Stimulated activated CD8-positive, alpha-beta memory T cell treated with anti-CD3 and anti-CD28 coated beads, Interleukin-4, amount 100 ng/mL, for 4 hours (primary cell): ENCODE data around the gene ATXN2.

Experiments
- DNase-seq, 2 donors: peaks; one replicate each; pipeline ENCODE4 v3.0.0-alpha.2; 2020; ENCODE audit warnings: low read depth in 2 of 2, low spot score in 1 of 2

Gene ATXN2

DNA sequence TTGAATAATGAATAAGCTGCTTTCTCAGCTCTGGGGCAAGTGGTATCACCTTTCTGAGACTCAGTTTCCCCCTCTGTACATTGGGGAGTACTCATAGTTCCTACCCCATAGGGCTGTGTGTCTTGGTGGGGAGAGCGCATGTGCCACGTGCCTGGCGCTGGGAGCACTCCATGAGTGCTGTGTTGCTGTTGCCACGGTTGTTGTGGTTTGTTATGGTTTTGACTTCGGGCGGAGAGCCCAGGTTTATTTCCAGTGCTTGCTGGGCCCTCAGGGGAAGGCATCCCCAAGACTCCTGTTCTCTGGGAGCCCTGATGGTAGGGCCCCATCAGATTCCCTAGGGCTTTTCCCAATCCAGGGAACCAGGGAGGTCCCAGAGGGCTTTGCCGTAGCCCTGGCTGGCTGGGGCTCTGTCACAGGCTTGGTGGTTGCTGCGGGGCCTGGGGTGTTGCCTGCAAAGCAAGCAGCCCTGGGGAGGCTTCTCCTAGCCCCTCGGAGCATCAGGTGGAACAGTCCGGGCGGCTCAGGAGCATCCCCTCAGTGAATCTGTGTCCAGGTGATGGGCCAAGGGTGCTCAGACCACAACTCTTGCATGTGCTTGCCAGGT lies 174.8 kb downstream of the ATXN2 start:
- no peak for DNase-seq

DNA sequence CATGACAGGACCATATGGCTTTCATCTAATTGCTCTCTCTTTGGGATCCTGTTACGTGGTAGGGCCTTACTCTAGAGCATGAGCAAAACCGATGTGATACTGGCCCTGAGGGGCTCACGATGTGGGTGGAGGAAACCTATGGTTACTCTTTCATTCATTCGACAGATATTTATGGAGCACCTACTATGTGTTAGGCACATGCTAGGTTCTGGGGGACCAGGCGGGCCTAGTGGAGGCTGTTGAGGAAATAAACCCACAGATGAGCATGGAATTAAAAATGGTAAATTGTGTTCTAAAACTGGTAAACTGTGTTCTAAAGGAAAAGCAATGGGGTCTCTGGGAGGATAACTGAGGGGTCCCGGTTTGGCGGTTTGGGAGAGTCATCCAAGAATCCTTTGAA lies 178.6 kb downstream of the ATXN2 start:
- DNase-seq, result no peak

DNA sequence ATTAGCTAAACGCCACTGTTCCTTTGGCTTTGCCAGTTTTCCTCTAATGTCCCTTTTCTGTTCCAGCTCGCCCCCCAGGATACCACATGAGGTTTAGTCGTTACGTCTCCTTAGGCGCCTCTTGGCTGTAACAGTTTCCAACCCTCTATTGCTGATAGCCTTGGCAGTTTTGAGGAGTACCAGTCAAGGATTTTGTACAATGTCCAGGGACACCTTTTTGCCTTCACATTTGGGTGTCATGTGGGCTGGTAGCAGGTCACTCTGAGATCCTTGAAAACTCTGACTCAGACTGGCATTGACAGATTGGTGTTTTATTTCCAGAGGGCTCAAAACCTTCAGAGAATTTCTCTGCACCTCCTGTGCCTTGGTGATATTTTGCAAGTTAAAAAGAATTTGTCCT lies 179.3 kb downstream of the ATXN2 start:
- no peak for DNase-seq

DNA sequence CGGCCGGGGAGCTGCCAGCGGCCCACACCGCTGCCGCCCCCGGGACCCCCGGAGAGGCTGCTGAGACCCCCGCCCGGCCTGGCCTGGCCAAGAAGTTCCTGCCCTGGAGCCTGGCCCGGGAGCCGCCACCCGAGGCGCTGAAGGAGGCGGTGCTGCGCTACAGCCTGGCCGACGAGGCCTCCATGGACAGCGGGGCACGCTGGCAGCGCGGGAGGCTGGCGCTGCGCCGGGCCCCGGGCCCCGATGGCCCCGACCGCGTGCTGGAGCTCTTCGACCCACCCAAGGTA lies 180.6 kb downstream of the ATXN2 start:
- DNase-seq, result no peak

DNA sequence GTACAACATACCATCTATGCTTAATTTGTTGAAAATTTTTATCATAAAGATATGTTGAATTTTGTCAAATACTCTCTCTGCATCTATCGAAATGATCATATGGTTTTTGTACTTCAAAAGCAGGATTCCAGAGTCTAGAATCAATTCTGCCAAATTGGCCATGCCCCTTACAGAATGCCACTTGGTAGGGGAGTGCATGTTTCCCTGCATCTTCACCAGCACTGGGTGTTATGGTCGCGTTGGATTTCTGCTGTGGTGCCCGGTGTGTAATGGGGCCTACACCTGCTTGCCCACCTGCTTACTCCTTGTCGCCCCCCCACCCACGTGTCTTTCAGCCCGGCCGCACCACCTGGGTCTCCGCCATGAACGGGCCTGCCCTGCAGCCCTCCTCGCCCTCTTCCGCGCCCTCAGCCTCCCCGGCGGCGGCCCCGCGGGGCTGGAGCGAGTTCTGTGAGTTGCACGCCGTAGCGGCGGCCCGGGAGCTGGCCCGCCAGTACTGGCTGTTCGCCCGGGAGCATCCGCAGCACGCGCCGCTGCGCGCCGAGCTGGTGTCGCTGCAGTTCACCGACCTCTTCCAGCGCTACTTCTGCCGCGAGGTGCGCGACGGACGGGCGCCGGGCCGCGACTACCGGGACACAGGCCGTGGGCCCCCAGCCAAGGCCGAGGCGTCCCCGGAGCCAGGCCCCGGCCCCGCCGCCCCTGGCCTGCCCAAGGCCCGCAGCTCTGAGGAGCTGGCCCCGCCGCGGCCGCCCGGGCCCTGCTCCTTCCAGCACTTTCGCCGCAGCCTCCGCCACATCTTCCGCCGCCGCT lies 181.1 kb downstream of the ATXN2 start:
- DNase-seq, result no peak

DNA sequence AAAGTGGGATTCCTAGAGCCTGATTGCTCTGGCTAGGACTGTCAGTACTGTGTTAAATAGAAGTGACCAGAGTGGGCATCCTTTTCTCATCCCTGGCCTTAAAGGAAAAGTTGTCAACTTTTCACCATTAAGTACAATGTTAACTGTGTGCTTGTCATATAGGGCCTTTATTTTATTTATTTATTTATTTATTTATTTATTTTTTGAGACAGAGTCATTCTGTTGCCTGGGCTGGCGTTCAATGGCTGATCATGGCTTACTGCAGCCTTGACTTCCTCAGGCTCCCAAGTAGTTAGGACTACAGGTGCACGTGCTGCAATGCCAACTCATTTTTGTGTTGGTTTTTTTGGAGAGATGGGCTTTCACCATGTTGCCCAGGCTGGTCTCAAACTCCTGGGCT lies 181.8 kb downstream of the ATXN2 start:
- no peak for DNase-seq

DNA sequence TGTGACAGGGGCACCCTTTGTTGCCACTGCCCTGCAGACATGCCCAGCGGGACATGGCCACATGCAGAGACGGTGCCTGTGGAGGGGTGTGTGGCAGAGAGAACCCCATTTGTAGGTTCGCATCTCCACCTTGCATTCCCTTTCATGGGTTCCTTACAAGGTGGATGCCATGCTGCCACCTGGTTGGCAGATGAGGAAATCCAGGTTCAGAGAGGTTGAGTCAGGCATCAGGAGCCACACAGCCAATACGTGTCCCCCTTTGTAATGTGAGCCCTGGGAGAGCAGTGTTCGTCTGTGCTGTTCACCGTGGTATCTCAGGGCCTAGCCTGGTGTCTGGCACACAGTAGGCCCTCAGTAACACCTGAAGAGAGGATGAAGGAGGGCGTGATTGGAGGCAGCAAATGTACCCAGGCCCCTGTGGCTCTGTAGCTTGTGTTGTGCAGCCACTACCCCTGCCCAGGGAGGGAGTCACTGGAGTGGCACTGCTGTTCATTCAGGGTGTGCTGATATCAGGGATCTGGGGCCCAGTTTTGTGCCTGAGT lies 184.3 kb downstream of the ATXN2 start:
- no peak for DNase-seq

DNA sequence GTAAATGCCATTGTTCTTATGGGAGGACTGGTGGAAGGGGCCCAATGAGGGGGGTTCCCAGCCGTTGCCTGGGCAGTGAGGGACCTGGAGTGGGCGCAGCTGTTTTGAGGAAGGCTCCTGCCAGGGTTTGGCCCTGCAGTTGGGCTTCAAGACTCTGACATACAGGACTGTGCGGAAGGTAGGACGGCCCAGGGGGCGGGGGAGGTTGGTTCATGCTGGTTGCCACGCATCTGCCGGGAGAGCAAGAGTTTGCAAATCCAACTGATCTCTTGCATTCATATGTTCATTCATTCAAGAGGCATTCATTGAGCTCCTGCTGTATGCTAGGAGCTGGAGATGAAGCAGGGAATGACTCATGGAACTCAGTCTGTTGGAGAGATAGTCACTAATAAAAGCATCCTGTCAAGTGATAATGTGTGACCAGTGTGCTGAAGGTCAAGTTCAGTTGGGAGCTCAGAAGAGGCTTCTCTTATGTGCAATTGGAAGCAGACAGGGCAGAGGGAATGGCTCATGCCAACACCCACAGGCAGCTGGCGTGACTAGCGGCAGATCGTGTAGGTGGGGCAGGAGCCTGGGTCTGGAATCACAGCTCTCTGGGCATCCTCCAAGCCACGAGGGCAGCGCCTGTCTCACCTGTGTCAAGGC lies 185.6 kb downstream of the ATXN2 start:
- DNase-seq, result no peak

DNA sequence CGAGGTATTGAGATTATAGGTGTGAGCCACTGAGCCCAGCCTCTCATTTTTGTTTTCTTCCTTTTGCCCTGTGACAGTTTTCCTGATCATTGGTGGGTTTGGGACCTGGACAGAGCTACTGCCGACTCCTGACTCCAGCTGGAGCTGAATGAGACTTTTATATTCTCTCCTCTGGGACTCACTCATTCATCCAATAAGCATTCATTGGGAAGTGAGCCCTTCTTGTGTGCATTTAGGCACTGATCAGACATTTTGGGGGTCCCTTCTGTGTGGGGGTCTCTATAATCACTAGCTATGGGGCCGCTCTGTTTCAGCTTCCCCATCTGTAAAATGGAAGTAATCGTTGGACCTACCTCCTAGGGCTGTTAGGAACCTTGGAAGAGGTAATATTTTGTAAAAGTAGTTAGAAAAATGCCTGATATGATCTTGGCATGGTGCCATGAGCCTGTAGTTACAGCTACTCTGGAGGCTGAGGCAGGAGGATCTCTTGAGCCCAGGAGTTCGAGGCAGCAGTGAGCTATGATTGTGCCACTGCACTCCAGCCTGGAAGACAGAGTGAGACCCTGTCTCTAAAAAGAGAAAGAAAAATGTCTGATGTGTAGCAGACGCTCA lies 186.2 kb downstream of the ATXN2 start:
- no peak for DNase-seq

DNA sequence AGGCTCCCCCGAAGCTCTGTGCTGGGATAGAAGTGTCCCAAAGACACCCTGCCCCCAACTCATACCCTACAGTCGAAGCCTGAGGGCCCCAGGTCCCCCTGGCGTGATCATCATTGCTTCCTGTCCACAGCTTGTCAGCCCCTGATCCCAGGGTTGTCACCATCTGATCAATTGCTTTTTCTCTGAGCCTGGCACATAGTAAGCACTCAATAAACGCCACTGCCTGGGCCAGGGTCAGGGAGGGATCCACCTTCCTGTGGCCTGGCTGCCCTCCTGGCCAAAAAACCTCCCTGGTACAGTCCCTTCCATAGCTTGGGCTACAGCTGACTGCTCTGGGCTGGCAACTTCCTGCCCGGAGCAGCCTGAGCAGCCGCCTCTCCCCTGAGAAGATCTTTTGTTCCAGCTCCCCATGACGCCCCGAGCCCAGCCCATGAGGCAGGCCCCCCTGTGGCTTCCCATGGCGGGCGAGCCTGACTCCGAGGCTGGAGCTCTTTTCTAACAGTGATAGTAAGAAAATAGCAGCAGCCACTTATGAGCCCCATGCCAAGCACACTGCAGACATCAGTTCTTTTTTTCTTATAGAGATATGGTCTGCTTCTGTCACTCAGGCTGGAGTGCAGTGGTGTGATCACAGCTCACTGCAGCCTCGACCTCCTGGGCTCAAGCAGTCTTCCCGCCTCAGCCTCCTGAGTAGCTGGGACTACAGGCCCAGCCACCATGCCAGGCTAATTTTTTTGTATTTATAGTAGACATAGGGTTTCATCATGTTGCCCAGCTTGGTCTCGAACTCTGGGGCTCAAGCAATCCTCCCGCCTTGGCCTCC lies 186.9 kb downstream of the ATXN2 start:
- DNase-seq, result no peak

DNA sequence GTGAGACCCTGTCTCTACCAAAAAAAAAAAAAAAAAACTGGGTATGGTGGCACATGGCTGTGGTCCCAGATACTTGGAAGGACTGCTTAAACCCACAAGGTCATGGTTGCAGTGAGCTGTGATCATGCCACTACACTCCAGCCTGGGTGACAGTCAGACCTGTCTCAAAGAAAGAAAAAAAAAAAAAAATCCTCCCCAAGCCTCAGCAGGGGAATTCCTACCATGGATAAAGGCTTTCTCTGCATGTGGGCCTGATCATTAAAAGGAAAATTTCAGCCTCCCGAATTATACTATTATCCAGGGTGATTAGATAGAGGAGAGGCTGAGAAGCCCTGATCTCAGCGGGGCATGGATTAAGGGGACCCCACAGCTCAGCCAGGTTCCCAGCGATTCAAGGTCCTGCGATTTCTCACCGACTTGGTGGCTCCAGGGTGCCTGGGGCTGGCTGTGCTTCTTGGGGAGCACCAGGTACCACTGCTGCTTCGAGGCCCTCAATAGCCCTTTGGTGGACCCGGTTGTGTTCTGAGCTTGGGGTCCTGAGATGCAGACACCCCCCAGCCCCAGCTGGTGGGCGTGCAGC lies 187.8 kb downstream of the ATXN2 start:
- no peak for DNase-seq

DNA sequence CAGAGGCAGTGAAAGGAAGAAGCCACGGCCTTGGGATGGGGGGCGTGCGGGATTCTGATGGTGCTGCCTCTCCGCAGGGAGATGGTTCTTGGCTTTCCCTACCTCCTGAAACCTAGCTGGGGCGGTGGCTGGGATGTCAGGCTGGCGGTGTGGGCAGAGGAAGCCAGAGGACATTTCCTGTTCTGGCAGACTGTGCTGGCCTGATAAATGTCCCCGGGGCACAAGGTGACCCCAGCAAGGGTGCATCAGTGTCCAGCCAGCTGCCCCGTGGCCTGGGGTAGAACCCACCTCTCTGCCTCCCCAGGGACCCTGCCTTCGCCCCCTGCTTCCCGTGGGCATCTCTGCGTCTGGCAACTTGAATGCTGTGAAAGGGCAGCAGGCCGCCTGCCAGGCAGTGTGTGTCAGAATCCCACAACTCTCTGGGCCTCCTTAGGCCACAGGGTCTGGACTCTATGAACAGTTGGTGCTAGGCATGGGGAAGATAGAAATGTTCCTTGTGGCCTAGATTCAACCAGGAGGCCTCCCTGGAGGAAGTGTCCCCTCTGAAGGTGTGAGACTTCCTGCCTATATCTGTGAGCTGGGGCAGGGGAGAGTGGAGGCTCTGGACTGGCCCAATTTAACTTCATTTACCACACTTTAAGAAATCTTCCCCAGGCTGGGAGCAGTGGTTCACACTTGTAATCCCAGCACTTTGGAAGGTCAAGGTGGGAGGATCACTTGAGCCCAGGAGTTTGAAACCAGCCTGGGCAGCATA lies 188.5 kb downstream of the ATXN2 start:
- DNase-seq, result no peak

DNA sequence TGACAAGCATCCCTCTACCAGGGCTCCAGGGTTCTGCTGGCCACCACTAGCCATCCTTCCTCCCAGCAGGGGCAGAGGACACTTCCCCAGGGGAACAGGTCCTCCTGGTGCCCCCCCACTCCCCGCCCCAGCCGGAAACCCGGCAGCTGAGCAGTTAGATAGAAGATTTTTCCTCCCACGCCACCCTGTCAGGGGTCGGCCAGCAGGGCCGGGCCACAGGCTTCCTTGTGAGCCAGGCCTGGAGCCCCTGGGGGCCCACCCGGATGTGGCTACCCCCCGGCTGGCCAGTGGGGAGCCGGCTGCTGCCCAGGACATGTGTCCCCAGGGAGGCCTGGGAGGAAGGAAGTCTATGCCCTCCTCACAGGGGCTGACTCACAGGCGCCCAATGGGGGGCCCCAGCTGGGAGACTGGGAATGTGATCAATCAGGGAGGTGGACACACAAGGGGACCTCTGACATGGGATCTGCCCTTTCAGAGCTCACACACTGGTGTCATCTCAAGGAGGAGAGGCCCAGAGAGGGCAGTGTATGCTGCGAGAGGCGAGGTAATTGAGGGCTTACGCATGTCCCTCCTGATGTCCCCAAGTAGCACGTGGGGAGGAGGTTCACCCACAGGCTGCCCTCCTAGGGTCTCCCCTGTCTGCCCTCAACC lies 189.2 kb downstream of the ATXN2 start:
- DNase-seq, result no peak

DNA sequence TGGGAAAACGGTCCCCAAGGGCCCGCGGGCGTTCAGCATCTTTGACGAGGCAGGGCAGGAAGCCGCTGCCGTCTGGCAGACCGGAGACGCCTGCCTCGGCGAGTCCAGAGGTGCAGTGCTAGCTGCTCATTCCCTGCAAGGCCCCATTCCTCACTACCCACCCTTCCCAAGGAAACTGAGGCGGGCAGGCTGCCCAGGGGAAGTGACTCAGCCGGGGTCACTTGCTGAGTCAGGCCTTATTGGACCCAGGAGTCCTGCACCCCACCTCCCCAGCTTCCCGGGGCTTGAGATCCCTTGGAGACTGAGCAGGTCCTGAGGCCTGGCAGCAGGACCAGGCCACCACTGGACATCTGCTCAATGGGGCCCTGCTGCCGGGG lies 189.7 kb downstream of the ATXN2 start:
- DNase-seq, result no peak

DNA sequence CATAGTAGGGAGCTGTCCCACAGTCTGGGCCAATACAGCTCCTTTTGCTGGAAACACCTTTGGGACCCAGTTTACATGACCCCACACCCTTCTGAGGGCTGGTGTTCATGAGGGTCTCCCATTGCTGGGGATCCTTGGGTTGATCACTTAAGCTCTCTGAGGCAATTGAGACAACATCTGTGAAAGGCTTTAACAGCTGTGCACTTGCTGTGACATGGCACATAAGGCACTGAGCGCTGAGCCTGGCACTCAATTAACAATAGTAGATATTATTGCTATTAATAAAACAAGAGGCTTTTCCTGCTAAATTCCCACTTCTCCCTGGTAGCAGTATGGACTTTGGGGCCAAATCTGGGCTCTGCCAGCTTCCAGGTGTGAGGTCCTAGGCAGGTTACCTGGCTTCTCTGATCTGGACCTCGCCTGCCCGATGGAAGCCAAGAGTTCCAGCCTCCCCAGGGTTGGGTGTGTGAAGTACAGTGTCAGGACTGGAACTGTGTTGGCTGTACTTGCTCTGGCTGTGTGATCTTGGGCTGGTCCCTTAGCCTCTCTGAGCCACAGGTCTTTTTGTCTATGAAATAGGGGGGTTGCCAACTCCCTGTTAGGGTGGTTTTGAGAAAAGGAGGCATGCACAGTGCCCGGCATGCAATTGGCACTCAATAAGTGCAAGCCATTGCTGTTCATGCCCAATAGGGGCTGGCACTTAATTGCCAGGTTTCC lies 190.3 kb downstream of the ATXN2 start:
- DNase-seq, result no peak

DNA sequence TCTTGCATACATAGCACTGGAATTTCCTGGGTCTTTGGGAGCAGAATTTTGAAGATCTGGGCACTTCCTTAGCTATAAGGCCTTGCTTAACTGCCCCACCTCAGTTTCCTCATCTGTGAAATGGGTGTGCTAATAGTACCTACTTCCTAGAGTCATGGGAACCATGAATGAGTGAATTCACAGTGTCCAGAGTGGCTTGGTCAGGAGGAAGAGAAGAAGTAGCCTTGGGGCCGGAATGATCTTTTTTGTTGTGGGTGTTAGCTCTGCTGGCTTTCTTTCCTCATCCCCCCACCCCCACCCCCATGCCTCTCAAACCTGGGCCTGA lies 191.0 kb downstream of the ATXN2 start:
- no peak for DNase-seq

DNA sequence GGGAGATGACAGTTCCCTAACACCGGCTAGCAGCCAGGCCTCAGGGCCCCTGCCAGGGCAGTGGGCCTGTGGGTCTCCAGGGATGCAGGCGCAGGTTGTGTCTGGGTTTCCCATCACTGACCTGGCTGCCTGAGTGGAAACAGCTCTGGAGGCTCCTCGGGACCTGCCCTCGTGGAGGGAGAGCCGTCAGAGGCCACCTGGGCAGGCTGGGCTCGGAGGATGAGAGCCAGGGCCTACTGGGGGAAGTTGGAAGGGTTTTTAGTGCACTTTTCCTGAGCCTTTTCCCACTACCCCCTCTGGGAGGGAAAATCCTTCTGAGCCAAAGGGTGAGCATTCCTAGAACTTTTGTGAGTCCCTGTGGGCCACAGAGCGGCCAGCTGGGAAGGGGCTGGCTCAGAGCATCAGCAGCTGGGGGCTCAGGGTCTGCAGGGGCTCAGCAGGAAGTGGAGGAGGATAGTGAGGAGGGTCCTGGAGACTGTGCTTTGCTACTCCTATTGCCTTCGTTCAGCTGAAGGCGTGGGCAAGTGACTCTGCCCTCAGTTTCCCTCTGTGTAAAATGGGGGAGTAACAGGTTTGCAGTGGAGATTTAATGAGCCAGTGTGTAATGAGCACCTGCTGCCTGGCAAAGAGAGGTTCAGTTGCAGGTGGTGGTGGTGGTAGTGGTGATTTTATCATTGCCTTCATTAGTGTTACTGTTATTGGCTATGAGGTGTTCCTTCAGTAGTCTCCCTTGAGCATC lies 191.6 kb downstream of the ATXN2 start:
- DNase-seq, result no peak
